ENCODE data around the gene NFE2L2. TPM values are rescaled to one million over a fixed set of nuclear protein-coding genes. Genes with fewer than 3 reads are reported as not detected.
A peak's percentile ranks its signal among the peaks of the same experiment; 100 is the strongest.

The NFE2L2 gene
- total and polyA plus RNA-seq, 2 experiments from 2014 or later = 35.0 to 39.1 TPM

GRCh38 chr2:177255227-177255601, 9.3 kb downstream of the NFE2L2 start:
- H3K27ac Mint-ChIP-seq = no peak overlapping the region
- DNase-seq (ENCODE audit: low spot score) (no peak), ATAC-seq (peak; percentile 13; the same call in 2 of the 3 replicates)
- H2AFZ ChIP-seq = no peak overlapping the region
- peaks cover 38% of the 10 kb centered on the region for H3K36me3 Mint-ChIP-seq (ENCODE audit: low read depth)
- H3K9me2 ChIP-seq (ENCODE audit: insufficient read depth) = no peaks in the 10 kb centered on the region
- peaks cover 10% of the 10 kb centered on the region for H3K27me3 Mint-ChIP-seq (ENCODE audit: insufficient read depth, low read depth, poor library complexity)
- peaks cover 100% of the 10 kb centered on the region for H3K79me2 ChIP-seq (replicated peaks; ENCODE audit: insufficient read depth)
- peaks cover 21% of the 10 kb centered on the region for H3K9me3 Mint-ChIP-seq
- 0 out of 2 replicates have a peak, but pooled peaks cover 6% of the 10 kb centered on the region for H3K36me3 ChIP-seq (ENCODE audit: insufficient read depth)
- no peak for TF ChIP-seq NANOG (IDR thresholded peaks at IDR 0.05; ENCODE audit: borderline replicate concordance)
- TF ChIP-seq CREB1 (CRISPR knock-in tag; IDR thresholded peaks at IDR 0.05; ENCODE audit: low read depth) = no peak
- no peak for TF ChIP-seq REST (IDR thresholded peaks at IDR 0.05; ENCODE audit: unreplicated experiment)
- no peak for TF ChIP-seq STAT1 (IDR thresholded peaks at IDR 0.05; ENCODE audit: unreplicated experiment)
- TF ChIP-seq ZNF331 (CRISPR knock-in tag; IDR thresholded peaks at IDR 0.05; ENCODE audit: low read depth) = no peak
- TF ChIP-seq ETS1 (IDR thresholded peaks at IDR 0.05) = no peak
- TF ChIP-seq ZNF114 (CRISPR knock-in tag; IDR thresholded peaks at IDR 0.05) = no peak
- TF ChIP-seq EZH2 (IDR thresholded peaks at IDR 0.05; ENCODE audit: low read depth, unreplicated experiment) = no peak
- TF ChIP-seq POLR2AphosphoS5 (IDR thresholded peaks at IDR 0.05; ENCODE audit: low read depth) = no peak
- TF ChIP-seq JUNB (IDR thresholded peaks at IDR 0.05; ENCODE audit: unreplicated experiment) = no peak
- no peak for TF ChIP-seq CTCF (conservative IDR thresholded peaks at IDR 0.05; ENCODE audit: low read depth in 2 of 2)
- H3K27me3 ChIP-seq (ENCODE audit: insufficient read depth) = no peaks in the 10 kb centered on the region
- H3K4me1 ChIP-seq (ENCODE audit: insufficient read depth) = peaks cover 30% of the 10 kb centered on the region
- H3K27ac ChIP-seq (ENCODE audit: low read depth) = peak overlapping the region; percentile 58
- H4K20me1 ChIP-seq (replicated peaks; ENCODE audit: insufficient read depth) = peaks cover 51% of the 10 kb centered on the region
- H3K4me3 ChIP-seq = no peak overlapping the region
- H3K4me2 ChIP-seq = peak overlapping the region; percentile 41; the same call in 1 of the 2 replicates
- H3K4me1 Mint-ChIP-seq = peaks cover 59% of the 10 kb centered on the region
- no peaks in the 10 kb centered on the region for H3F3A ChIP-seq (replicated peaks; ENCODE audit: low read depth)
- no peak overlapping the region for H3K4me3 Mint-ChIP-seq

Data from GM23338 (cell line).